Stomach (tissue), 9 donors: Measurements from ENCODE around the gene THSD7A. TPM values are rescaled to one million over a fixed set of nuclear protein-coding genes. Genes with fewer than 3 reads are reported as not detected.

Source experiments
- DNase-seq, 2 donors: peaks; one replicate each; pipeline versions ENCODE4 v3.0.0 to v3.0.0-alpha.2; 2013 to 2019
- H3K27ac ChIP-seq, 5 donors: fragments of 200-600 bp in 4 of 5; sonication (generic) in 4 of 5; one replicate each; pipeline ENCODE4 v1.5.1; 2013 to 2019; ENCODE audit warnings: mild to moderate bottlenecking in 1 of 5, moderate library complexity in 1 of 5
- H3K27me3 ChIP-seq, 3 donors: fragments of 200-600 bp; sonication (generic); one replicate each; pipeline ENCODE4 v1.5.1; 2017 to 2019; ENCODE audit warnings: mixed run types in 1 of 3
- H3K36me3 ChIP-seq, 4 donors: fragments of 200-600 bp; sonication (generic); 1 replicate in 3 of 4; 2 replicates in 1 of 4; pipeline ENCODE4 v1.5.1; 2016 to 2019
- H3K4me1 ChIP-seq, 4 donors: fragments of 200-600 bp; sonication (generic); one replicate each; pipeline ENCODE4 v1.5.1; 2016 to 2019
- H3K4me3 ChIP-seq, 4 donors: fragments of 200-600 bp; sonication (generic) in 3 of 4; one replicate each; pipeline ENCODE4 v1.5.1; 2016 to 2019; ENCODE audit warnings: mild to moderate bottlenecking in 1 of 4
- H3K9me3 ChIP-seq, 4 donors: fragments of 200-600 bp; sonication (generic); one replicate each; pipeline ENCODE4 v1.5.1; 2016 to 2019
- CTCF ChIP-seq, 7 experiments: fragments of 450-650 bp in 4 of 7; fragments of 200-600 bp in 3 of 7; sonication (generic) in 3 of 7; IDR thresholded peaks; one replicate each; pipeline ENCODE4 v1.5.1; 2016 to 2019; ENCODE audit warnings: antibody characterized with exemption in 7 of 7, control low read depth in 2 of 7, mild to moderate bottlenecking in 1 of 7
- EP300 ChIP-seq: sonication (generic); formaldehyde crosslinking; IDR thresholded peaks from one replicate; pipeline ENCODE4 v1.6.1; 2017; ENCODE audit warnings: antibody characterized with exemption
- POLR2A ChIP-seq, 4 donors: fragments of 450-650 bp; IDR thresholded peaks; one replicate each; pipeline ENCODE4 v1.6.1; 2016; ENCODE audit warnings: antibody characterized with exemption in 4 of 4, control low read depth in 2 of 4, mild to moderate bottlenecking in 1 of 4, moderate library complexity in 1 of 4
- POLR2AphosphoS5 ChIP-seq, 3 donors: sonication (generic); formaldehyde crosslinking; IDR thresholded peaks; one replicate each; pipeline ENCODE4 v1.6.1; 2016; ENCODE audit warnings: antibody characterized with exemption in 3 of 3
- WGBS, 5 donors: extraction: QIAGEN DNeasy Blood & Tissue Kit in 3 of 5; methylation state at CpG; one replicate each; pipeline versions ENCODE4 v1.1.5 to v1.1.7; 2013 to 2018; 5-methylcytosine and 5-hydroxymethylcytosine counted together
- intact Hi-C: fragments of 100-400 bp; cut with DNase I; formaldehyde crosslinking; loops from one replicate; pipeline ENCODE4 v1.15.1; 2023; ENCODE audit warnings: low total_unique reads
- polyA plus RNA-seq, 3 donors: library from polyadenylated mRNA; stranded (reverse); fragments of 200-250 nt; gene quantifications; one replicate each; pipeline ENCODE4 v1.2.3, GENCODE V29; 2013
- total RNA-seq, 5 donors: library from RNA; depleted of rRNA; stranded (reverse); fragments of >200 nt; gene quantifications; one replicate each; pipeline versions ENCODE4 v1.1.0 to v1.2.3, GENCODE V29; 2014 to 2016
- donor health status: healthy with polysubstance abuse.
- donor health status: Bipolar disorder and iron deficiency.
- donor health status: healthy.

THSD7A gene
- total and polyA plus RNA-seq, 8 donors: 0.06 to 13.2 (median 0.46) TPM; not detected in 1

GRCh38 chr7:11552676-11553296, 279.2 kb downstream of the THSD7A start:
- no peaks in the 10 kb centered on the region for H3K4me1 ChIP-seq
- intact Hi-C loops: no loop called here
- no peaks in the 10 kb centered on the region for H3K9me3 ChIP-seq
- no peak overlapping the region for H3K4me3 ChIP-seq
- no peak overlapping the region for H3K27ac ChIP-seq
- WGBS, 5 donors: 62 to 82% (median 78%) methylated on average over 6 of the region's 6 CpGs
- H3K36me3 ChIP-seq: no peaks in the 10 kb centered on the region
- TF ChIP-seq POLR2A (IDR thresholded peaks at IDR 0.05) (no peak), EP300 (no peak), CTCF (IDR thresholded peaks at IDR 0.05) (no peak), POLR2AphosphoS5 (IDR thresholded peaks at IDR 0.05) (no peak)
- DNase-seq: no peak
- H3K27me3 ChIP-seq: no peaks in the 10 kb centered on the region

- intact Hi-C loops: no loop called here
- Histone ChIP-seq H3K9me3 (no peaks in the 10 kb centered on the region), H3K27ac (no peak overlapping the region), H3K4me1 (no peaks in the 10 kb centered on the region), H3K27me3 (no peaks in the 10 kb centered on the region), H3K36me3 (no peaks in the 10 kb centered on the region), H3K4me3 (no peak overlapping the region)
- TF ChIP-seq POLR2AphosphoS5 (IDR thresholded peaks at IDR 0.05): no peak
- no peak for TF ChIP-seq EP300
- DNase-seq: no peak
These were observed 280.5 kb downstream of the THSD7A start for GRCh38 chr7:11551470-11551869.

GRCh38 chr7:11548532-11548931, 283.5 kb downstream of the THSD7A start:
- Histone ChIP-seq H3K9me3 (no peaks in the 10 kb centered on the region), H3K4me1 (no peaks in the 10 kb centered on the region), H3K4me3 (no peak overlapping the region), H3K27ac (no peak overlapping the region), H3K36me3 (no peaks in the 10 kb centered on the region), H3K27me3 (no peaks in the 10 kb centered on the region)
- intact Hi-C loops: no loop called here
- no peak for TF ChIP-seq POLR2A (IDR thresholded peaks at IDR 0.05)
- TF ChIP-seq EP300: no peak
- TF ChIP-seq POLR2AphosphoS5 (IDR thresholded peaks at IDR 0.05): no peak
- TF ChIP-seq CTCF (IDR thresholded peaks at IDR 0.05): no peak
- 48 to 98% (median 58%) methylated on average over 1 of the region's 1 CpG for WGBS, 5 donors
- DNase-seq: no peak

- Histone ChIP-seq H3K9me3 (no peaks in the 10 kb centered on the region), H3K27ac (no peak overlapping the region), H3K4me1 (no peaks in the 10 kb centered on the region), H3K36me3 (no peaks in the 10 kb centered on the region), H3K4me3 (no peak overlapping the region), H3K27me3 (no peaks in the 10 kb centered on the region)
- DNase-seq: no peak
- WGBS, 5 donors: 94 to 99% (median 96%) methylated on average over 8 of the region's 8 CpGs
- TF ChIP-seq POLR2A (IDR thresholded peaks at IDR 0.05) (no peak), EP300 (no peak)
- intact Hi-C loops: no loop called here
These were observed 290.7 kb downstream of the THSD7A start for GRCh38 chr7:11541330-11541729.

- no peaks in the 10 kb centered on the region for H3K4me1 ChIP-seq
- no peaks in the 10 kb centered on the region for H3K9me3 ChIP-seq
- H3K36me3 ChIP-seq: no peaks in the 10 kb centered on the region
- peak overlapping the region in 1 of 5 donors; percentile 31 for H3K27ac ChIP-seq
- no peak overlapping the region for H3K4me3 ChIP-seq
- no peaks in the 10 kb centered on the region for H3K27me3 ChIP-seq
- intact Hi-C loops: no loop called here
- 16 to 61% (median 36%) methylated on average over 3 of the region's 3 CpGs for WGBS, 5 donors
- DNase-seq: peak in 1 of 2 donors; percentile 41
- TF ChIP-seq POLR2A (IDR thresholded peaks at IDR 0.05): no peak
- no peak for TF ChIP-seq CTCF (IDR thresholded peaks at IDR 0.05)
- TF ChIP-seq POLR2AphosphoS5 (IDR thresholded peaks at IDR 0.05): no peak
- no peak for TF ChIP-seq EP300
These were observed 291.7 kb downstream of the THSD7A start for GRCh38 chr7:11540271-11540761.
